PC-3 (cell line): ENCODE results near the gene C16orf74. TPM values are rescaled to one million over a fixed set of nuclear protein-coding genes. Genes with fewer than 3 reads are reported as not detected.

Experiments
- ATAC-seq: fragments of 200-7000 bp; cut with Tn5 transposase; 2 replicates; pipeline ENCODE4 v1.9.1; 2020; ENCODE audit warnings: mild to moderate bottlenecking, moderate library complexity
- BruUV-seq: library from RNA; stranded (reverse); fragments of 400-500 nt; replicated peaks from 2 replicates; lab custom pipeline; 2021; lab: Mats Ljungman, UMichigan
- CTCF ChIA-PET: fragments of 300-600 bp; sonication (Branson Sonifier 250); formaldehyde crosslinking; loops from one replicate; lab custom pipeline; 2022; ENCODE audit warnings: antibody characterized with exemption; lab: Charles Lee
- POLR2A ChIA-PET: fragments of 300-600 bp; sonication (Branson Sonifier 250); formaldehyde crosslinking; loops from one replicate; lab custom pipeline; 2022; ENCODE audit warnings: antibody characterized with exemption; ENCODE audit not compliant: unreplicated experiment; lab: Charles Lee
- DNase-seq: peaks from one replicate; pipeline ENCODE4 v3.0.0-alpha.2; 2015
- H2AFZ ChIP-seq: fragments of 300-600 bp; sonication (generic); 2 replicates; pipeline ENCODE4 v1.6.0; 2016; ENCODE audit warnings: antibody characterized with exemption, low read length
- H3F3A ChIP-seq: fragments of 300-600 bp; sonication (generic); one replicate; pipeline ENCODE4 v1.6.0; 2017; ENCODE audit warnings: antibody characterized with exemption, low read length, control low read depth, mild to moderate bottlenecking; ENCODE audit not compliant: unreplicated experiment
- H3K27ac ChIP-seq: fragments of 300-600 bp; sonication (generic); 2 replicates; pipeline ENCODE4 v1.5.1; 2016; ENCODE audit warnings: mild to moderate bottlenecking, low read length
- H3K27me3 ChIP-seq: fragments of 300-600 bp; sonication (generic); 2 replicates; pipeline ENCODE4 v1.6.1; 2016; ENCODE audit warnings: low read length, mixed read lengths
- H3K36me3 ChIP-seq: fragments of 300-600 bp; sonication (generic); 2 replicates; pipeline ENCODE4 v1.6.1; 2016; ENCODE audit warnings: low read depth, mixed run types, low read length, mixed read lengths
- H3K4me1 ChIP-seq: fragments of 300-600 bp; sonication (generic); 2 replicates; pipeline ENCODE4 v1.5.1; 2016; ENCODE audit warnings: low read length; ENCODE audit not compliant: insufficient read depth
- H3K4me2 ChIP-seq: fragments of 300-600 bp; sonication (generic); 2 replicates; pipeline ENCODE4 v1.6.0; 2016; ENCODE audit warnings: low read length
- H3K4me3 ChIP-seq: fragments of 300-600 bp; sonication (generic); 2 replicates; pipeline ENCODE4 v1.5.1; 2016; ENCODE audit warnings: mild to moderate bottlenecking, low read length, mixed read lengths
- H3K79me2 ChIP-seq: fragments of 300-600 bp; sonication (generic); 2 replicates; pipeline ENCODE4 v1.6.1; 2017; ENCODE audit warnings: low read length, mixed read lengths
- H3K9ac ChIP-seq: fragments of 300-600 bp; sonication (generic); 2 replicates; pipeline ENCODE4 v1.6.0; 2016; ENCODE audit warnings: mild to moderate bottlenecking, low read length
- H3K9me2 ChIP-seq: fragments of 300-600 bp; sonication (generic); replicated peaks from 2 replicates; pipeline ENCODE4 v1.6.1; 2016; ENCODE audit warnings: mixed run types, low read length, mixed read lengths
- H3K9me3 ChIP-seq: fragments of 300-600 bp; sonication (generic); 2 replicates; pipeline ENCODE4 v1.6.1; 2016; ENCODE audit warnings: low read length, mixed read lengths
- H4K20me1 ChIP-seq: fragments of 300-600 bp; sonication (generic); 2 replicates; pipeline ENCODE4 v1.6.1; 2016; ENCODE audit warnings: low read length, mixed read lengths
- CTCF ChIP-seq: fragments of 300-600 bp; sonication (generic); conservative IDR thresholded peaks from 2 replicates; pipeline ENCODE4 v1.5.1; 2017; ENCODE audit warnings: antibody characterized with exemption, low read depth, mild to moderate bottlenecking, low read length
- EZH2 ChIP-seq: fragments of 300-600 bp; sonication (generic); IDR thresholded peaks from one replicate; pipeline ENCODE4 v1.6.1; 2017; ENCODE audit warnings: antibody characterized with exemption, mild to moderate bottlenecking, low read length; ENCODE audit not compliant: unreplicated experiment
- EZH2phosphoT487 ChIP-seq: fragments of 300-600 bp; sonication (generic); IDR thresholded peaks from 2 replicates; pipeline ENCODE4 v1.6.1; 2018; ENCODE audit warnings: mild to moderate bottlenecking, antibody characterized with exemption, low read length, borderline replicate concordance
- intact Hi-C: fragments of 100-400 bp; cut with micrococcal nuclease; formaldehyde crosslinking; loops from 2 replicates; pipeline ENCODE4 v1.9.0; 2023
- total RNA-seq: library from RNA; depleted of rRNA; stranded (reverse); fragments of >200 nt; gene quantifications from 2 replicates; pipeline ENCODE4 v1.2.3, GENCODE V29; 2014

Gene C16orf74
- total RNA-seq, 1 experiment from 2014 or later, result 71.0 TPM

DNA sequence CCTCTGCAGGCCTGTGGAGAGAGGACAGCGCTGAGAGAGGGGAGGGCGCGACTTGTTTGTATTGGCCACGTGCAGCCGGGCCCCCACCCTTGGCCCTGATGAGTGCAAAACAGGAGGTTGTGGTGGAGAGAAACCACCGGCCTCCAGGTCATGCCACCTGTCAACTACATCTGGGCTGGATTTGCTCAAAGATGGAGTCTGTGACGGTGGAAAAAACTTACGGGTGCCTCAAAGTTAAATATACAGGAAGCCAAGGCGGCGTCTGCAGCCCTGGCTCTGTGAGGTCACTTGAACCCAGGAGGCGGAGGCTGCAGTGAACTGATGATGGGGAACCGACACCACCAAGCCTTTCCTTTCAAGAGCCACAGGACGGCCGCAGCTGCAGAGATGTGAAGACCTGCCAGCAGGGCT, 15.7 kb downstream of the C16orf74 start:
- Histone ChIP-seq H3K27me3 (no peaks in the 10 kb centered on the region), H3K9me3 (no peaks in the 10 kb centered on the region), H3K9ac (no peak overlapping the region), H3K79me2 (0 out of 2 replicates have a peak, but pooled peaks cover 4% of the 10 kb centered on the region), H2AFZ (no peak overlapping the region), H4K20me1 (no peaks in the 10 kb centered on the region), H3K9me2 (no peaks in the 10 kb centered on the region), H3K36me3 (no peaks in the 10 kb centered on the region; the same call in 1 of the 2 replicates), H3K4me1 (no peaks in the 10 kb centered on the region), H3F3A (no peaks in the 10 kb centered on the region), H3K4me3 (no peak overlapping the region), H3K4me2 (no peak overlapping the region), H3K27ac (no peak overlapping the region)
- intact Hi-C loops, result no loop called here
- ATAC-seq, result no peak
- no peak for TF ChIP-seq EZH2
- no peak for TF ChIP-seq CTCF
- no peak for TF ChIP-seq EZH2phosphoT487
- no TSS peak for BruUV-seq
- CTCF ChIA-PET, result no interaction called here
- POLR2A ChIA-PET, result no interaction called here
- DNase-seq, result no peak

- Histone ChIP-seq H3K79me2 (0 out of 2 replicates have a peak, but pooled peaks cover 4% of the 10 kb centered on the region), H3F3A (no peaks in the 10 kb centered on the region), H3K4me3 (no peak overlapping the region), H3K27ac (no peak overlapping the region), H3K9ac (no peak overlapping the region), H3K4me1 (no peaks in the 10 kb centered on the region), H3K36me3 (no peaks in the 10 kb centered on the region; the same call in 1 of the 2 replicates), H3K4me2 (no peak overlapping the region), H4K20me1 (no peaks in the 10 kb centered on the region), H3K9me3 (no peaks in the 10 kb centered on the region), H2AFZ (no peak overlapping the region), H3K9me2 (no peaks in the 10 kb centered on the region), H3K27me3 (no peaks in the 10 kb centered on the region)
- POLR2A ChIA-PET, result no interaction called here
- ATAC-seq (no peak), DNase-seq (no peak)
- TF ChIP-seq EZH2, result no peak
- no peak for TF ChIP-seq CTCF
- TF ChIP-seq EZH2phosphoT487, result no peak
- intact Hi-C loops, result no loop called here
- CTCF ChIA-PET, result no interaction called here
- no TSS peak for BruUV-seq
Measured at GRCh38 chr16:85734311-85735017, 16.4 kb downstream of the C16orf74 start.

- TF ChIP-seq EZH2 (no peak), EZH2phosphoT487 (no peak), CTCF (no peak)
- Histone ChIP-seq H3K27ac (no peak overlapping the region), H2AFZ (no peak overlapping the region), H3K9me3 (no peaks in the 10 kb centered on the region), H3K27me3 (no peaks in the 10 kb centered on the region), H3K4me2 (no peak overlapping the region), H3K4me1 (no peaks in the 10 kb centered on the region), H3K9me2 (no peaks in the 10 kb centered on the region), H3K4me3 (no peak overlapping the region), H3K79me2 (no peaks in the 10 kb centered on the region; the same call in 1 of the 2 replicates), H3F3A (no peaks in the 10 kb centered on the region), H3K9ac (no peak overlapping the region), H4K20me1 (no peaks in the 10 kb centered on the region), H3K36me3 (no peaks in the 10 kb centered on the region; the same call in 1 of the 2 replicates)
- no TSS peak for BruUV-seq
- intact Hi-C loops, result no loop called here
- DNase-seq (no peak), ATAC-seq (no peak)
- ChIA-PET CTCF (no interaction called here), POLR2A (no interaction called here)
Measured at GRCh38 chr16:85733839-85734170, 17.1 kb downstream of the C16orf74 start.
